Omental fat pad (tissue), 4 donors: Measurements from ENCODE around the gene NTNG2. TPM values are rescaled to one million over a fixed set of nuclear protein-coding genes. Genes with fewer than 3 reads are reported as not detected.

Experiments used
- ATAC-seq: fragments of 150-250 bp; one replicate; pipeline ENCODE4 v1.9.1; 2016; ENCODE audit warnings: mild to moderate bottlenecking, moderate library complexity; ENCODE audit not compliant: low FRiP score
- DNase-seq: peaks from one replicate; pipeline ENCODE4 v3.0.0-alpha.2; 2019; ENCODE audit warnings: low spot score
- total RNA-seq, 4 donors: library from RNA; depleted of rRNA; stranded (reverse); fragments of >200 nt; gene quantifications; one replicate each; pipeline ENCODE4 v1.1.0, GENCODE V29; 2016
- TF ChIP-seq, protein P1 (sequence below), 3 donors: fragments of 450-650 bp; IDR thresholded peaks; one replicate each; pipeline ENCODE4 v1.5.1; 2016 to 2017; ENCODE audit warnings: antibody characterized with exemption in 3 of 3, mild to moderate bottlenecking in 3 of 3, moderate library complexity in 2 of 3

The NTNG2 gene
- total RNA-seq, 4 donors from 2014 or later: 1.8 to 4.2 (median 2.9) TPM

DNA sequence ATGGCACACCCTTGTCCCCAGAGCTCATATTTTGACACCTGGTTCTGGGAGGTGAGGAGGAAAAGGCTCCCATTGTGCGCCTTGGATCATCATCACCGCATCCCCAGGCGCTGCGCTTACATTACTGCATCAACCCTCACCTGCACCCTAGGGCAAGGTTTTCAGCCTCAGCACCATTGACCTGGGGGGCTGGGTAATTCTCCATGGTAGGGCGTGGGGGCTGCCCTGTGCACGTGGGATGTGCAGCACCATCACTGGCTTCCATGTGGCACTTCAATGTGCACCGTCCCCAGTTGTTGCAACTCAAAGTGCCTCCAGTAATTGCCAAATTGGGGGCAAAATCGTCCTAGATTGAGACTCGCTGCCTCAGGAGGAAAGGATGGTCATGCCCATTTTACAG is 83.6 kb downstream of the NTNG2 start:
- TF ChIP-seq, protein P1, sequence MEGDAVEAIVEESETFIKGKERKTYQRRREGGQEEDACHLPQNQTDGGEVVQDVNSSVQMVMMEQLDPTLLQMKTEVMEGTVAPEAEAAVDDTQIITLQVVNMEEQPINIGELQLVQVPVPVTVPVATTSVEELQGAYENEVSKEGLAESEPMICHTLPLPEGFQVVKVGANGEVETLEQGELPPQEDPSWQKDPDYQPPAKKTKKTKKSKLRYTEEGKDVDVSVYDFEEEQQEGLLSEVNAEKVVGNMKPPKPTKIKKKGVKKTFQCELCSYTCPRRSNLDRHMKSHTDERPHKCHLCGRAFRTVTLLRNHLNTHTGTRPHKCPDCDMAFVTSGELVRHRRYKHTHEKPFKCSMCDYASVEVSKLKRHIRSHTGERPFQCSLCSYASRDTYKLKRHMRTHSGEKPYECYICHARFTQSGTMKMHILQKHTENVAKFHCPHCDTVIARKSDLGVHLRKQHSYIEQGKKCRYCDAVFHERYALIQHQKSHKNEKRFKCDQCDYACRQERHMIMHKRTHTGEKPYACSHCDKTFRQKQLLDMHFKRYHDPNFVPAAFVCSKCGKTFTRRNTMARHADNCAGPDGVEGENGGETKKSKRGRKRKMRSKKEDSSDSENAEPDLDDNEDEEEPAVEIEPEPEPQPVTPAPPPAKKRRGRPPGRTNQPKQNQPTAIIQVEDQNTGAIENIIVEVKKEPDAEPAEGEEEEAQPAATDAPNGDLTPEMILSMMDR (IDR thresholded peaks at IDR 0.05): no peak
- DNase-seq (no peak), ATAC-seq (no peak)

GRCh38 chr9:132247942-132248341 is 86.1 kb downstream of the NTNG2 start:
- ATAC-seq: no peak
- TF ChIP-seq, protein P1 (IDR thresholded peaks at IDR 0.05): no peak
- DNase-seq: no peak

DNA sequence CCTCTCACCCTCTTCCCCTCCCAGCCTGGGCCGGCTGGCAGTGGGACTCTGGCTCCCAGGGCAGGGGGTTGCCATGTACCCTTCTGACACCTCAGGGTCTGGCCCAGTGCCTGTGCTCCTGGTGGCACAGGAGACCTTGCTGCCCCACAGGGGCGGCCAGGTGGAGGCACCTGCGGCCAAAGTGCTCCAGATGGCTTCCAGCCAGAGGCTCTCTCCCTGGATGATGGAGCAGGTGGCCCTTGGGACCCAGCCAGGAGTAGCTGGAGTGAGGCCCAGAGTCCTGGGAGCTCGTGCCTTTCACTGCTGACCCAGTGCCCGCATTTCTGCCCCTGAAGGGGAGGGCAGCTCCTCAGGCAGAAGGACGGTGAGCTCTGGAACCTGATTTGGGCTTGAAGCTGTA is 87.3 kb downstream of the NTNG2 start:
- ATAC-seq (no peak), DNase-seq (no peak)
- TF ChIP-seq, protein P1 (IDR thresholded peaks at IDR 0.05): no peak

GRCh38 chr9:132249690-132250089 is 87.8 kb downstream of the NTNG2 start:
- ATAC-seq (no peak), DNase-seq (no peak)
- TF ChIP-seq, protein P1 (IDR thresholded peaks at IDR 0.05): no peak

DNA sequence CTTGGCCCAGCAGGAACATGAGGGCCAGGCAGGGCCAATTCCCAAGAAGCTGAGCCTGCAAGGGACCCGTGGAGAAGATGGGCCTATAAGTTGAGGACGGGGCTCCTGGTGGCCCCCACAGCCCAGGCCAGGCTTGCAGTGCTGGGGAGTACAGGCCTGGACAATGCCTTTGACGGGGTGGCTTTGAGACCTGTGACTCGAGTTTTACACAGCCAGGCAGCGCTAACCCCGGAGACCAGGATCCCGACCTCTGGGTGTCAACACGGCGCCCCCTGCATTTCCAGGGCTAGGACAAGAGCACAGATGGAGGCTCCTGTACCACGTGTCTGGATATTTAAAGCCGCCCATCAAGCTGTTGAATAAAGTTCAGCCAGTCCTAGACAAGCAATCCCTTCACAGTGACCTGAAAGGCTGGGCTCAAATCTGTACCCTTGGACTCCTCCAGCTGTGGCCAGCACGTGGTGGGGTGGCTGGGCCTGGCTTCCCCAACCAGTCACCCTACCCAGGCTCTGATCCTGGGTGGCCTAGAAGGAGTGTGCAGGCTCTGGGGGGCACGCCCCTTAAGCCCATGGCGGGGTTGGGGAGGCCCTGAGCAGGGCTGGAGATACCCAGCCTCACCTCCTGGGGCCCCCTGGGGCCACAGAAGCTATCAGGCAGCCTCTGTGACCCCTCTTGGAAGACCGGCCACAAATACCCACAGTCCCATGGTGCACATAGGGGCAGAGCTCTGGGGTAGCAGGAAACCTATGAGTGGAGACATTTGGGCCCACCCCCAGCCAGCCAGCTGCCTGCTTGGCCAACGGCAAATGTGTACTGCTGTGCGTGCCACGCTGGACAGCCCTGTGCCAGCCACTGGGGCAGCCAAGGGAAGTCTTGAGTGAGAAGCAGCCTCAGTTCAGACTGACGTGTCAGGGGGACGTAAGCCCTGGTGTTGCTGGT is 88.7 kb downstream of the NTNG2 start:
- DNase-seq (no peak), ATAC-seq (no peak)
- TF ChIP-seq, protein P1 (IDR thresholded peaks at IDR 0.05): no peak

GRCh38 chr9:132260846-132261245 is 99.0 kb downstream of the NTNG2 start:
- TF ChIP-seq, protein P1 (IDR thresholded peaks at IDR 0.05): no peak
- ATAC-seq: no peak
- no peak for DNase-seq

DNA sequence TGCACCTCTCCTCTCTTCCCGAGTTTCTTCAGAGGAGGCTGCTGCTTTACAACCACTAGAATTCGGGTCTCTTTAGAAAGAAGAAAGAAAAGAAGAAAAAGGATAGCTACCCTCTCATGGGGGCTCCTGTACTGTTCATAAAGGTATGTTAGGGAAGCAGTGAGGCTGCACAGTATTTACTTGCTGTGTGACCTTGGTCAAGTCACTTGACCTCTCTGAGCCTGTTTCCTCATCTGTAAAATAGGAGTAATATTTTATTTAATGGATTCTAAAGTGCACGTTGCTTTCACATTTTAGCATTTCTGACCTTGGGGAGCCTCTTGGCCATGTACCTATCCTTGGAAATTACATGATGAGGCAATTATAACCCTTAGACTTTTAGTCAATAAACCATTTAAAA is 104.2 kb downstream of the NTNG2 start:
- DNase-seq (no peak), ATAC-seq (no peak)
- TF ChIP-seq, protein P1 (IDR thresholded peaks at IDR 0.05): no peak
